LNCaP clone FGC (cell line): ENCODE results near the gene IRF9.

Source experiments
- DNase-seq: peaks from one replicate; pipeline ENCODE4 v3.0.0-alpha.2; 2011; ENCODE audit warnings: low read depth
- H3K4me3 ChIP-seq: 2 replicates; pipeline ENCODE4 v1.5.1; 2011; ENCODE audit warnings: mild to moderate bottlenecking, low read depth, low read length, control low read depth
- TF ChIP-seq, protein P1 (sequence below): IDR thresholded peaks from 2 replicates; pipeline ENCODE4 v1.5.1; 2012; ENCODE audit warnings: mild to moderate bottlenecking; ENCODE audit not compliant: control insufficient read depth, insufficient read depth; ENCODE audit errors: extremely low read depth

The IRF9 gene

DNA sequence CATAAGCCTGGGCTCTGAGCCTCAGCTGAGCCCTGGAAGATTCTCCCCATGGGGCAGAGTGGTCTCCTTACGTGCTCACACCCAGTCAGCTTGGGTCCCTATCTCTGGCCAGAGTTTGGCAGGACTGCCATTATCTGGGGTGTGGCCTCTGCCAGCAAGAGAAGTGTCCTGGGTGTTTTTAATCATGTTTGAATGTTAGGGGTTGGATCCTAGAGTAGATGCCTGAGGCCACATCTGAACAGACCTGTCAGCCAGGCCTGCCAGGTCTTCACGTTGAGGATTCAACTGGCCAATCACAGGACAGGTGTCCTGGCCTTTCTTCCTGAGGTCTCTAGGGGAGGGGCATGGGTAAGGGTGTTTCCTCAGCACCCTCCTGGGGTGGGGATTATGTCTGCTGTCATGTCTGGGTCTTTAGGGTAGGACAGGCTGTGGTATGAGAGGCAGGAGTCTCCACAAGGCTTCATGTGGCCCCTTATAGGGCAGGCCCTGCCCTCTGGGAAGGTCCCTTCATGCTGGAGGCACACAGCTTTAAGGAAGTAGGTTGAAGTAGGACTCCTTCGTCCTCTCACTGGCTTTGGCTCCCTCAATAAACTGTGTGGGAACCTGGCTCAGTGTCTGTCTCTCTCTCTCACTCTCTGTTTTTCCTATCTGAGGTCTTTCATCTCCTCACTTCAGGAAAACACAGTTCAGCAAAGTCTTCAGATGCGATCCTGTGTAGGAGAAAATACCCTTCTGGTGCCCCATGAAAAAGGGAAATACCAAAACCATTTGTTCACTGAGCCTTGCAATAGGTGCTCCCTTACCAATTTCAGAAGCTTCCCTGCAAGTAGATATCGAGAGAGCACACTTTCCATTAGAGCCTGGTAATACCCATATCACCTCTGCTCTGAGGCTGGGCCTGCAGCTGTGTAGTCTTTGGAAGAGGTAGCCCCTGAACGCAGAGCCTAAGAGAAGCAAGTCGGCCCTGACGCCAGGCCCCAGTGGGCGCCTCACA lies 37.3 kb upstream of the IRF9 start:
- H3K4me3 ChIP-seq = no peak overlapping the region
- no peak for DNase-seq
- TF ChIP-seq, protein P1, sequence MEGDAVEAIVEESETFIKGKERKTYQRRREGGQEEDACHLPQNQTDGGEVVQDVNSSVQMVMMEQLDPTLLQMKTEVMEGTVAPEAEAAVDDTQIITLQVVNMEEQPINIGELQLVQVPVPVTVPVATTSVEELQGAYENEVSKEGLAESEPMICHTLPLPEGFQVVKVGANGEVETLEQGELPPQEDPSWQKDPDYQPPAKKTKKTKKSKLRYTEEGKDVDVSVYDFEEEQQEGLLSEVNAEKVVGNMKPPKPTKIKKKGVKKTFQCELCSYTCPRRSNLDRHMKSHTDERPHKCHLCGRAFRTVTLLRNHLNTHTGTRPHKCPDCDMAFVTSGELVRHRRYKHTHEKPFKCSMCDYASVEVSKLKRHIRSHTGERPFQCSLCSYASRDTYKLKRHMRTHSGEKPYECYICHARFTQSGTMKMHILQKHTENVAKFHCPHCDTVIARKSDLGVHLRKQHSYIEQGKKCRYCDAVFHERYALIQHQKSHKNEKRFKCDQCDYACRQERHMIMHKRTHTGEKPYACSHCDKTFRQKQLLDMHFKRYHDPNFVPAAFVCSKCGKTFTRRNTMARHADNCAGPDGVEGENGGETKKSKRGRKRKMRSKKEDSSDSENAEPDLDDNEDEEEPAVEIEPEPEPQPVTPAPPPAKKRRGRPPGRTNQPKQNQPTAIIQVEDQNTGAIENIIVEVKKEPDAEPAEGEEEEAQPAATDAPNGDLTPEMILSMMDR = no peak

DNA sequence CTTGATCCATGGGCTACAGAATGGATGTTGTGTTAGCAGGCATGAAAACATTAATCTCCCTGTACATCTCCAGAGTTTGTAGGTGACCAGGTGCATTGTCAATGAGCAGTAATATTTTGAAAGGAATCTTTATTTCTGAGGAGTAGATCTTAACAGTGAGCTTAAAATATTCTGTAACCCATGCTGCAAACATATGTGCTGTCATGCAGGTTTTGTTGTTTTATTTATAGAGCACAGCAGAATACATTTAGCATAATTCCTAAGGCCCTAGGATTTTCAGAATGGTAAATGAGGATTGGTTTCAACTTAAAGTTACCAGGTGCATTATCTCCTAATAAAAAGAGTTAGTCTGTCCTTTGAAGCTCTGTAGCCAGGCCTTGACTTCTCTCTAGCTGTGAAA lies 34.1 kb upstream of the IRF9 start:
- H3K4me3 ChIP-seq = no peak overlapping the region
- TF ChIP-seq, protein P1 = no peak

DNA sequence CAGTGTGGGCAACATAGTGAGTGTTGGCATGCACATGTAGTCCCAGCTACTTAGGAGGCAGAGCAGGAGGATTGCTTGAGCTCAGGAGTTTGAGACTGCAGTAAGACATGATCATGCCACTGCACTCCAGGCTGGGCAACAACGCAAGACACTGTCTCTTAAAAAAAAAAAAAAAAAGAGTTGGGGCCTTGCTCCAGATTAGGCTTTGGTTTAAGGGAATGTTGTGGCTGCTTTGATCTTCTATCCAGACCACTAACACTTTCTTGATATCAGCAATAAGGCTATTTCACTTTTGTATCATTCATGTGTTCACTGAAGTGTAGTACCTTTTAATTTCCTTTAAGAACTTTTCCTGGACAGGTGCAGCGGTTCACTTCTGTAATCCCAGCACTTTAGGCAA lies 33.4 kb upstream of the IRF9 start:
- H3K4me3 ChIP-seq = no peak overlapping the region
- TF ChIP-seq, protein P1 = no peak
- no peak for DNase-seq

More for the DNA sequence above, 34.1 kb upstream of the IRF9 start:
- no peak for DNase-seq

DNA sequence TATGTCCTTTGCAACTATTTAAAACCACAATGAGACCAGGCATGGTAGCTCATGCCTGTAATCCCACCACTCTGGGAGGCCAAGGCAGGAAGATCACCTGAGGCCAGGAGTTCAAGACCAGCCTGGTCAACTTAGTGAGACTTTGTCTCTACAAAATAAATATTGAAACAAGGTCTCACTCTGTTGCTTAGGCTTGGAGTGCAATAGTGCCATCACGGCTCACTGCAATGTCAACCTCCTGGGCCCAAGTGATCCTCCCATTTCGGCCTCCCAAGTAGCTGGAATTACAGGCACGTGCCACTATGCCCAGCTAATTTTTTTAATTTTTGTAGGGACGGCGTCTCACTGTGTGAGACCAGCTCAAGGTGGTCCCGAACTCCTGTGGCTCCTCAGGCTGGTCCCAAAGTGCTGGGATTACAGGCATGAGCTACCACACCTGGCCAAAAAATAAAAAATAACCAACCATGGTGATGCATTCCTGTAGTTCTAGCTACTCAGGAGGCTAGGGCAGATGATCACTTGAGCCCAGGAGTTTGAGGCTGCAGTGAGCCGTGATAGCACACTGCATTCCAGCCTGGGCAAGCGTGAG lies 31.6 kb upstream of the IRF9 start:
- no peak overlapping the region for H3K4me3 ChIP-seq
- TF ChIP-seq, protein P1 = no peak
- no peak for DNase-seq

DNA sequence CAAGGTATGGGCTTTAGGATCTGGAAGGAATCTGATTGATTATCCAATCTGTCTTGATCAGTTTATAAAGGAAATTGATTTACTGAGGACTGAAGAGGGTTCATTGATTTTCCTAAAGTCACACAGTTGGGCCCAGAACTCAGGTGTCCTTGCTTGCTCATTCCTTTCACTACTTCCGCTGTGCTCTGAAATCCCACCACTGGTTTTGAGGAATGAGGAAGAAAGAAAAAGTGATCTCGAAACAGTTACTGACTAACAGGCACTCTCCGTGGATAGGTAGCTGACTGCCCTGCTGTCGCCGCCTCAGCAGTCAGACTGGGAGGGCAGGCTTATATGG lies 30.7 kb upstream of the IRF9 start, which contains the start of gene FITM1:
FITM1 (plus strand) TSS at position 280 of the 337 bp plus-strand sequence. CDS start 905 bp downstream, outside the sequence.
- TF ChIP-seq, protein P1 = no peak
- no peak within 1 kb of the TSS for H3K4me3 ChIP-seq
- no peak for DNase-seq

DNA sequence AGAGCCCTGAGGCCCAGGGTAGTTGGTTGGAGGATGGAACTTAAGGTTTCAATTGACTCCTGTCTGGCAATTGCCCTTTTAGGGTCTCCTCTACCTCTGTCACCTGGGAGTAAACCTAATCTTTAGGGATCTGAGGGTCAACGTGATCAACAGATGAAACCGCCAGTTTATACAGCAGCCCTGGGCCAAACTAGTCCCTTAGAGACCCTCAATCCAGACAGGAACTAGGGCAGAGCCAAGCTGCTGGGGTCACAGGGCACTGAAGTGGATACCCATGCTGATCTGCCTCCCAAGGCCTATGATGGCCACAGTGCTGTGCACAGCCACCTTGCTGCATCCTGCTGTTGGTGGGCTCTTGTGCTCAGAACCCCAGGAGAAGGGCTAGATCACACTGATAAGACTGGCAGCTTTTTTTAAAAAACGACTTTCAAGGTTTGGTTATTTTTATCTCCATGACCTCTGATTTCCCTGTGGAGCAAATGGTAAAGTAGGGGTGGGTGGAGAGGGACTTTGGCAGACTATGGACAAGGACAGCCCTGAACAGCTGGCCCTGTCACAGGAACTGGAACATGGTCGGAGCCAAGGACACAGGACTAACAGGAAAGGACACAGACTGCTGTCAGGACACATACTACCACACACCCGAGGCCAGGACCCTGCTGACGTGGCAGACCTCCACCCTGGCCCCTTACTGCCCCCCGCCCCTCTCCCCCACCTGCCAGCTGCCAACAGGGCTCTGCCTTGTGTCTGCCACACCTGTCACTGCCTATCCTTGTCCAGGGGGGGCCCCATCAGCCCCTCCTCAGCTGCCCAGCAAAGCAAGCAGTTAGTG lies 30.1 kb upstream of the IRF9 start:
- no peak overlapping the region for H3K4me3 ChIP-seq
- TF ChIP-seq, protein P1 = no peak
- DNase-seq = no peak
